NOMO-1 treated with DMSO at 0.1 percent for 48 hours (cell line): Measurements from ENCODE around the gene ANKRD39.

Source experiments
- DNase-seq: peaks from one replicate; lab custom pipeline; 2025; ENCODE audit not compliant: unreplicated experiment; lab: John Stamatoyannopoulos, UW

The ANKRD39 gene

GRCh38 chr2:96831679-96832078 lies 26.1 kb downstream of the ANKRD39 start:
- no peak for DNase-seq

- DNase-seq = no peak
Observed at GRCh38 chr2:96830044-96830562, 27.7 kb downstream of the ANKRD39 start.

GRCh38 chr2:96828874-96829273 lies 28.9 kb downstream of the ANKRD39 start:
- no peak for DNase-seq

- DNase-seq = no peak
Observed at GRCh38 chr2:96828436-96828835, 29.4 kb downstream of the ANKRD39 start.

- DNase-seq = no peak
Observed at GRCh38 chr2:96826546-96827278, 31.1 kb downstream of the ANKRD39 start.

GRCh38 chr2:96825057-96825456 lies 32.8 kb downstream of the ANKRD39 start:
- DNase-seq = no peak

- DNase-seq = no peak
Observed at GRCh38 chr2:96824079-96824870, 33.5 kb downstream of the ANKRD39 start.

GRCh38 chr2:96823198-96823597 lies 34.6 kb downstream of the ANKRD39 start:
- no peak for DNase-seq

- no peak for DNase-seq
Observed at GRCh38 chr2:96822786-96823185, 35.0 kb downstream of the ANKRD39 start.

- DNase-seq = no peak
Observed at GRCh38 chr2:96821113-96821675, 36.6 kb downstream of the ANKRD39 start.

- DNase-seq = no peak
Observed at GRCh38 chr2:96819876-96820511, 37.8 kb downstream of the ANKRD39 start.

- no peak for DNase-seq
Observed at GRCh38 chr2:96819128-96819875, 38.5 kb downstream of the ANKRD39 start.

- DNase-seq = no peak
Observed at GRCh38 chr2:96817882-96818281, 39.9 kb downstream of the ANKRD39 start.

- DNase-seq = no peak
Observed at GRCh38 chr2:96816836-96817702, 40.7 kb downstream of the ANKRD39 start.

- peak; percentile 89 for DNase-seq
Observed at GRCh38 chr2:96816127-96816835, 41.5 kb downstream of the ANKRD39 start, which contains the start of gene CNNM3. Gene CNNM3 (plus strand): TSS chr2:96816268. CDS start chr2:96816278, 10 bp downstream.

GRCh38 chr2:96815326-96816126 lies 42.3 kb downstream of the ANKRD39 start:
- peak; percentile 46 for DNase-seq

- DNase-seq = no peak
Observed at GRCh38 chr2:96813656-96814055, 44.2 kb downstream of the ANKRD39 start.

- DNase-seq = no peak
Observed at GRCh38 chr2:96811917-96812316, 45.9 kb downstream of the ANKRD39 start.
